Large intestine (tissue), 3 donors: ENCODE data around the gene RBM26. TPM values are rescaled to one million over a fixed set of nuclear protein-coding genes. Genes with fewer than 3 reads are reported as not detected.
A peak's percentile ranks its signal among the peaks of the same experiment; 100 is the strongest.
"Not testable (repeated sequence)": the region's sequence is repeated elsewhere in the genome, so short reads cannot be mapped to it uniquely, and the experiment has no call there.

Source experiments
- DNase-seq, 2 donors: peaks; one replicate each; pipeline versions ENCODE4 v3.0.0 to v3.0.0-alpha.2; 2013
- H3K27ac ChIP-seq: one replicate; pipeline ENCODE4 v1.5.1; 2013; ENCODE audit warnings: low read length
- H3K27me3 ChIP-seq: 2 replicates; pipeline ENCODE4 v1.6.1; 2013; ENCODE audit warnings: low read length; ENCODE audit not compliant: control insufficient read depth, insufficient read depth
- H3K36me3 ChIP-seq: 2 replicates; pipeline ENCODE4 v1.6.1; 2013; ENCODE audit warnings: low read length; ENCODE audit not compliant: control insufficient read depth, insufficient read depth
- H3K4me1 ChIP-seq: one replicate; pipeline ENCODE4 v1.6.1; 2013; ENCODE audit warnings: low read length; ENCODE audit not compliant: control insufficient read depth, insufficient read depth
- H3K4me3 ChIP-seq: one replicate; pipeline ENCODE4 v1.5.1; 2013; ENCODE audit warnings: low read length
- H3K9me3 ChIP-seq: one replicate; pipeline ENCODE4 v1.6.1; 2013; ENCODE audit warnings: mild to moderate bottlenecking, low read depth, low read length, moderate library complexity; ENCODE audit not compliant: control insufficient read depth
- WGBS: methylation state at CpG from one replicate; pipeline ENCODE4 v1.1.5; 2013; ENCODE audit warnings: low lambda C conversion rate; ENCODE audit not compliant: insufficient coverage; 5-methylcytosine and 5-hydroxymethylcytosine counted together
- polyA plus RNA-seq: library from polyadenylated mRNA; unstranded; fragments of 120-200 nt; gene quantifications from one replicate; pipeline ENCODE4 v1.2.1, GENCODE V29; 2013

Gene RBM26
- polyA plus RNA-seq, 1 donor, result 57.9 TPM

DNA sequence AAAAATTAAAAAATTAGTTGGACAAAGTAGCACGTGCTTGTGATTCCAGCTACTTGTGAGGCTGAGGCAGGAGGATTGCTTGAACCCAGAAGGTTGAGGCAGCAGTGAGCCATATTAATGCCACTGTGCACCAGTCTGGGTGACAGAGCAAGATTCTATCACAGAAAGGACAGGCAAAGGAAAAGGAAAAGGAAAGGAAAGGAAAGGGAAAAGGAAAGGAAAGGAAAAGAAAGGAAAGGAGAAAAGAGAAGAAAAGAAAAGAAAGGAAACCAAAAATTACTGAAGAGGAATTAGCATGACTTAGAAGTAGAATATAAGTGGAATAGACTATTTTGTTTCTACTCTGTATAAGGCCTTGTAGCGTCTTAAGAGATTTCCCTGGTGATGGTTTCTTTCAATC lies 122.3 kb downstream of the RBM26 start:
- DNase-seq, result no peak
- H3K4me3 ChIP-seq, result no peak overlapping the region
- 100% methylated on average over 1 of the region's 2 CpGs for WGBS

DNA sequence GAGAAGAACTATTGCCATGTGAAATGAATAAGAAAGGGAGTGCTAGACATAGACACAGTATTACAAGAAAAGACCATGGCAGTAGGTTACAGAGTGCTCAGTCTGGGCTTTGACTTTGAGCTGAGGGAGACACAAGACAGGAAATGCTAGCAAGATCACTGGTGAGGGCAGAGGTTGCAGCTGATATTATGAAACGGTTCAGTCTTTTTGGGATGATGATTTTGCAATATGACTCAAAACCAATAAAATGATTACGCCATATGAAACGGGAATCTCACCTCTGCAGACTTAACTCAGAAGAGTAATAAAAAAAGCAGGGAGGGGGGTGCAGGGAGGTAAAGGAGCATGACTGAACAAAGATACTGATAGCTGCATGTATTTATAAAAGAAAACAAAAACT lies 123.1 kb downstream of the RBM26 start:
- Histone ChIP-seq H3K4me1 (peaks cover 5% of the 10 kb centered on the region), H3K27ac (peak overlapping the region; percentile 63), H3K27me3 (no peaks in the 10 kb centered on the region), H3K4me3 (no peak overlapping the region), H3K9me3 (no peaks in the 10 kb centered on the region), H3K36me3 (no peaks in the 10 kb centered on the region)
- peak; percentile 91 to 96 for DNase-seq
- 40% methylated on average over 1 of the region's 3 CpGs for WGBS

More for the DNA sequence above, 122.3 kb downstream of the RBM26 start:
- H3K27ac ChIP-seq, result peak overlapping the region; percentile 24
- H3K36me3 ChIP-seq, result no peaks in the 10 kb centered on the region
- H3K27me3 ChIP-seq, result no peaks in the 10 kb centered on the region
- peaks cover 5% of the 10 kb centered on the region for H3K4me1 ChIP-seq
- H3K9me3 ChIP-seq, result no peaks in the 10 kb centered on the region

- DNase-seq, result peak in 1 of 2 donors; percentile 33
- 60% methylated on average over 1 of the region's 4 CpGs for WGBS
These were observed 123.5 kb downstream of the RBM26 start for GRCh38 chr13:79282508-79282907.

DNA sequence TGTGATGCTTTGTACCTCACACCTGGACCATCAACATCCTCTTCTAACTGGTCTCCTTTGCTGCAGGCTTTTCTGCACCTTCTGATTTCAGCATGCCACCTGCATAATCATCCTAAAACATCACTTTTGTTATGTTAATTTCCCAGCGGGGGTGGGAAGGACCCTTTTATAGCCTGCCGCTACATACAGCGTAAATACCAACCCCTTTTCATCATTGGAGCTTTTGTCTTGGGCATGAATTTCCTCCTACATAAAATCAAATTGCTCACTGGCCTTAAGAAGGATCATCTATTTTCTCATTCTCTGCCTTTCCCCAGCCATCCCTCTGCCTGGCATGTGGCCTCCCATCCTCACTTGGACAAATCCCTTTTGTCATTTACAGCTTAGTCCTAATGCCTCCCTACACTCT lies 124.7 kb downstream of the RBM26 start:
- no peak overlapping the region for H3K4me3 ChIP-seq
- WGBS, result 67% methylated on average over 3 of the region's 3 CpGs

More at GRCh38 chr13:79282508-79282907, 123.5 kb downstream of the RBM26 start:
- Histone ChIP-seq H3K4me1 (peaks cover 5% of the 10 kb centered on the region), H3K36me3 (no peaks in the 10 kb centered on the region), H3K27ac (peak overlapping the region; percentile 63), H3K4me3 (no peak overlapping the region), H3K27me3 (no peaks in the 10 kb centered on the region), H3K9me3 (no peaks in the 10 kb centered on the region)

DNA sequence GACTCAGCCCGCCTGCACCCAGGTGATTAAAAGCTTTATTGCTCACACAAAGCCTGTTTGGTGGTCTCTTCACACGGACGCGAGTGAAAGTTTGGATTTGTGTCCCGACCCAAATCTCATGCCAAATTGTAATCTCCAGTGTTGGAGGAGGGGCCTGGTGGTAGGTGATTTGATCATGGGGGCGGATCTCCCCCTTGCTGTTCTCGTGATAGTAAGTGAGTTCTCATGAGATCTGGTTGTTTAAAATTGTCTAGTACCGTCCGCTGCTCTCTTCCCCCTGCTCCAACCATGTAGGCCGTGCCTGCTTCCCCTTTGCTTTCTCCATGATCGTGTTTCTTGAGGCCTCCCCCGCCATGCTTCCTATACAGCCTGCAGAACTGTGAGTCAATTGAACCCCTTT lies 126.3 kb downstream of the RBM26 start:
- not testable (repeated sequence) for H3K27ac ChIP-seq, H3K4me1 ChIP-seq, H3K36me3 ChIP-seq, H3K9me3 ChIP-seq, DNase-seq, H3K27me3 ChIP-seq, H3K4me3 ChIP-seq
- WGBS, result 100% methylated on average over 1 of the region's 12 CpGs

More for the DNA sequence above, 124.7 kb downstream of the RBM26 start:
- DNase-seq, result no peak
- Histone ChIP-seq H3K27ac (no peak overlapping the region), H3K27me3 (no peaks in the 10 kb centered on the region), H3K36me3 (no peaks in the 10 kb centered on the region), H3K4me1 (peaks cover 5% of the 10 kb centered on the region), H3K9me3 (no peaks in the 10 kb centered on the region)

- Histone ChIP-seq H3K9me3 (no peaks in the 10 kb centered on the region), H3K4me1 (no peaks in the 10 kb centered on the region), H3K27me3 (no peaks in the 10 kb centered on the region), H3K36me3 (no peaks in the 10 kb centered on the region), H3K27ac (no peak overlapping the region), H3K4me3 (no peak overlapping the region)
- no peak for DNase-seq
These were observed 133.0 kb downstream of the RBM26 start for GRCh38 chr13:79273045-79273444.

- H3K27ac ChIP-seq, result no peak overlapping the region
- no peaks in the 10 kb centered on the region for H3K27me3 ChIP-seq
- no peaks in the 10 kb centered on the region for H3K9me3 ChIP-seq
- H3K4me3 ChIP-seq, result no peak overlapping the region
- no peaks in the 10 kb centered on the region for H3K36me3 ChIP-seq
- no peaks in the 10 kb centered on the region for H3K4me1 ChIP-seq
- no peak for DNase-seq
- WGBS, result no CpG with 5 or more reads among the region's 1 CpG
These were observed 134.4 kb downstream of the RBM26 start for GRCh38 chr13:79271616-79272015.

DNA sequence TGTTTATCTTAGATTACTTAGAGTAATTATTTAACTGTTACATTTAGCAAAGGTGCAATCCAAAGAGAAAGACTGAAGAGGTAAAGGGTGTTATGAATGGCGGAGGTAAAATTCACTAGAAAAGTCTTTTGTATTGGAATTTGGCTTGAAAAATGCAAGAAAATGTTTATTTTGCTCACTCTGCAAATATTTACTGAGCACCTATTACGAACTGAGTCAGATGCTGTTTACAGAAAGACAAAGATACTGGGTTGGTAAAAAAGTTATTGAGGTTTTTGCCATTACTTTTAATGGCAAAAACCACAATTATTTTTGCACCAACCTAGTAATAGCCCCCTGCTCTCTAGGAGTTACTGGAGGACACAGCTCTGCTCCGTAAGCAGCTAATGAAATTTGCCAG lies 135.2 kb downstream of the RBM26 start:
- WGBS, result 75% methylated on average over 1 of the region's 3 CpGs
- no peaks in the 10 kb centered on the region for H3K9me3 ChIP-seq

More for the DNA sequence above, 135.2 kb downstream of the RBM26 start:
- Histone ChIP-seq H3K27me3 (no peaks in the 10 kb centered on the region), H3K27ac (no peak overlapping the region), H3K4me3 (no peak overlapping the region), H3K4me1 (no peaks in the 10 kb centered on the region), H3K36me3 (no peaks in the 10 kb centered on the region)
- no peak for DNase-seq

Other genes with a start within 250 kb of the RBM26 start
- gene NDFIP2, start 74.9 kb upstream of the RBM26 start, polyA plus RNA-seq, result 79.0 TPM